Suprapubic skin (tissue), 4 donors: ENCODE measurements around the gene ABCC3.

Experiments
- CTCF ChIP-seq, 2 donors: fragments of 200-600 bp in 1 of 2; fragments of 450-650 bp in 1 of 2; sonication (generic) in 1 of 2; IDR thresholded peaks; one replicate each; pipeline ENCODE4 v1.5.1; 2016 to 2019; ENCODE audit warnings: antibody characterized with exemption in 2 of 2, mild to moderate bottlenecking in 1 of 2, moderate library complexity in 1 of 2
- EP300 ChIP-seq: sonication (generic); formaldehyde crosslinking; IDR thresholded peaks from one replicate; pipeline ENCODE4 v1.6.1; 2017; ENCODE audit warnings: antibody characterized with exemption
- POLR2AphosphoS5 ChIP-seq, 3 donors: sonication (generic); formaldehyde crosslinking; IDR thresholded peaks; one replicate each; pipeline ENCODE4 v1.6.1; 2017; ENCODE audit warnings: antibody characterized with exemption in 3 of 3

DNA sequence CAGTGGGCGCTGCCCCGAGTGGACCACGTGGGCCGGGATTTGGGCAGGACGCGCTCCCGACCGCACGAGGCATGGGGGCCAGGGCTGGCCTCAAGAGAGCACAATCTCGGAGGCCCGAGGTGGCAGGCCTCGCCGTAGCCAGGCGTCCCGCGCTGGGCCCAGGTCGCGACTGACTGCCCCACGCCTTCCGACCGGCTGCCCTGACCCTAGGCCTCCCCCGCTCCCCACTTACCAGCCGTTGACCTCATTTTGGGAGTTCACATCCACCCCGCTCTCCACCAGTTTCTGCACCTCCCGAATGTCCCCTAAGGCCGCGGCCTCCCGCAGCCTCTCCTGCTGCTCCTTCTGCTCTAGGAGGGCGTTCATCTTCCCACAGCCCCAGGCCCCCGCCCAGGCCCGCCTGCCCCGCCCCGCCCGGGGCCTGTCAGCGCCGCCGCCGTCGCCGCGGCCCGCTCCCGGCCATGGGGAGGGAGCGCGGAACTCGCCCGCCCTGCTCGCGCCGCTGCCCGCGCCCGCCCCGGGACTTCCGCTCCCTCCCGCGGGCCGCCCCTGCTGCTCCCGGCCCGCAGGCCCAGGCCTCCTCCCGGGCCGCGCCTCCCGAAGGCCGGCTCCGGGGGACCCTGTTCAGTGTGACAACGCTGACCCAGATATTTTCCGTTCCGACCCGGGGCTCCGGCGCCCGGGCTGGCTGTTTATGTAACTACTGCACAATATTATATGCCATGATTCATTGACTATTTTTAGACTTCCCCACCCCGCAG, 72.8 kb downstream of the ABCC3 start, which contains the start of gene ANKRD40:
- TF ChIP-seq CTCF (IDR thresholded peaks at IDR 0.05) (no peak), POLR2AphosphoS5 (IDR thresholded peaks at IDR 0.05) (peak; percentile 33 to 91 (median 77)), EP300 (no peak)
